ENCODE results near the gene FAM241B. TPM values are rescaled to one million over a fixed set of nuclear protein-coding genes. Genes with fewer than 3 reads are reported as not detected.
A peak's percentile ranks its signal among the peaks of the same experiment; 100 is the strongest.

Gene FAM241B
- total RNA-seq, 1 donor from 2014 or later, result 0.39 TPM

DNA sequence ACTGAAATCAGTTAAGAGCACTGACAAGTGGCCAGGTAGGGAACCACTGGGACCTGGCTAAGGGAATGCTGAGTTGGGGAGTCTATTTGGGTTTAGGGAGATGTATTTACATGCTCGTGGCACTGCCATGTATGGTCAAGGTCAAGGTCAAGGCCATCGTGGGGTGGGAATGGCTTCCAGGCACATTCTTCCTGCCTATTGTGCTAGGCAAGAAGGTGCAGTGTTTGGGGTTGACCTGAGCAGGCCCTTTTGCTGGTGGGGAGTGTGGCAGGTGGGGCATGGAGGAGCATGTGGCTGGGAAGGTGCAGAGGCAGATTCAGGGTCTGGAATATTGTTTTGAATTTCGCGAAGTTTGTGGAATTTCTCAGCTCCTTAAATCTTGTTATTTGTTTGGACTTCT is 17.8 kb downstream of the FAM241B start:
- DNase-seq (ENCODE audit: low read depth in 2 of 2), result no peak

DNA sequence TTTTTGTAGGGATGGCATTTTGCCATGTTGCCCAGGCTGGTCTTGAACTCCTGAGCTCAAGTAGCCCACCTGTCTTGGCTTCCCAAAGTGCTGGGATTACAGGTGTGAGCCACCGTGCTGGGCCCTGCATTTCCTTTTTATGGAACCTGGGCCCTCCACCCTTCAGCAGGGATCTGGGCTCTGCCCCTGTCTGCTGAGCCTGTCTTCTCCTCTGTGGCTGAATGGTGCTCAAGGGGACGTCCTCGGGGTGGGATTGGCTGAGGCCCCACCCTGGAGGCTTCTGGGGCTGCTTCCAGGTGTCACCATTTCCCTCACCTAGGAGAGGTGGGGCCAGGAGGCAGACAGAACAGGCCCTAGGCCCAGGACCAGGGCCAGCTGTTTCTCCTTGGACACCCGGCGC is 18.4 kb downstream of the FAM241B start:
- DNase-seq (ENCODE audit: low read depth in 2 of 2), result no peak

DNA sequence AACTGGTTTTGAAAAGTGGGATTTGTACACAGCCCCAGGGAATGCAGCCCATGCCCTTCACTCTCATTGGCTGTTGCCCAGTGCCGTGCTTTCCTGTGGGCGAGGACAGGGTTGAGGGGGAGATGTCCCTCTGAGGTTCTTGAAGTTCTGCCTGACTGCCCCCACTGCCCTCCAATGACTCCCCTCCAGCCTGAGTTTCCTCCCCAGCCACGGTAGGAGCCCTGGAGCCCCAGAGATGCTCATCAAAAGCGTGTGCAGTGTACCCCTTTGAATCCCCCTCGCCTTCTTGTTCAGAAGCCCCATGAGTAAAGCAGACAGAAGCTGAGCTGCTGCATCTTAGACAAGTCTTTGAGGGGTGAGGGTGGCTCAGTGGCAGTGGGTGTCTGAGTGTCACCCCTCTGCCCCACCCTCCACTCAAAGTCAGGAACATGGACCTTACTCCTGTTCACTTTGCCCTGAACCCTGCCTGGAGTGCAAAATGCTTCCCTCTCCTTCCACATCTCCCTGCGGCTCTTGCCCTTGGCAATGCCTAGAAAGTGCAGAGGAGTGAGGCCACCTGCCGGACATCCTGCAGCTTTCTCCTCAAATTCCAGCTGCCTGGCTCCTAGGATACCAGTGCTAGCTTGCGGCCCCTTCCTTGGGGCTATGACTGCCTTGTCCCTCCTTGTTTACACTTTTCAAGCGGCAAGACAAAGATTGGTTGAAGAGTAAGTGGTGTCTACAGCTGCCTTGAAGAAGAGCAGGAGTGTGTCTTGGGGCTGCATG is 19.9 kb downstream of the FAM241B start:
- no peak for DNase-seq (ENCODE audit: low read depth in 2 of 2)

DNA sequence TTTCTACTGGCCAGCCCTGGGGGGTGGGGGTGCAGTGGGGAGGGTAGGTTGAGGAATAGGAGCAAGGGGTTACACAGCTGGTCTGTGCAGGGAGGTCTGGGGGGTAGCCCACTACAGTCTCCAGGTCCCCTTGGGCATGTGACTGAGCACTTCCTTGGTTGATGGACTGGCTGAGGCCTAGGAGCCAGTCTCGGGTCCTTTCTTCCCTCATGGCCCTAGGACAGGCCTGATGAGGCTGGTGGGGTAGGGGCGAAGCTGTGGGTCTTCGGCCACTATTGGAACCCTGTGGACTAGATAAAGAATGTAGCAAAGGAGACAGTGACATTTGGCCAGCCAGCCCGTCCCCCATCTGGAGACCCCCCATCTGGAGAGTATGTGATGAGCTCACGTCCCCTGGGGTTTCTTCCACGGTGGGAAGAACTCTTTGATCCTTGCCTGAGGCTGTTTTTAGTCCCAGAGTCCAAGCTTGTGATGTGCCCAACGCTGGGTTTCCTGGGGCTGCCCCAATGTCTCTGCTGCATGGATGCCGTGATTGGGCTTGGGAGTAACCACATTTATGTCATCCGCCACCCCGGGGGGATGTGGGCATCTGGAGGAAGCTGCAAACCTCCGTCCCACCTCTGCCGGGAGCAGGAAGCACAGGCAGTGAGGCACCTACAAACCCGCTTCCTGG is 20.7 kb downstream of the FAM241B start:
- DNase-seq (ENCODE audit: low read depth in 2 of 2), result no peak

DNA sequence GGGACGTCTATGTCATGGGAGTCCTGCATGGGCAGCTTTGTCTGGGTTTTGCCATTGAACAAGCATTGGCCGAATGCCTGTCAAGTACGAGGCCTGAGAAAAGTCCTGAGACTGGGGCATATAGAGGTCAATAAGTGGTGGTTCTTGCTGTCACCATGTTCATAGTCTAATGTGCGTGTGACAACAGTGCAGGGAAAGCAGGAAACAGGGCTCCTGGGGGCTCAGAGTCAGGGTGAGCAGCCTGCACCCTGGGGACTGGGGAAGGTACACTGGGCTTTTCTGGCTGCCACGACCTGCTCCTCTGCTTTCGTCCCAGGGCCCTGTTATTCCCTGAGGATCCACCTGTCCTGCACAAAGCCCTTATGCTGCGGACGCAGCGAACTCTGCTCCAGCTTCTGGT is 21.3 kb downstream of the FAM241B start:
- no peak for DNase-seq (ENCODE audit: low read depth in 2 of 2)

DNA sequence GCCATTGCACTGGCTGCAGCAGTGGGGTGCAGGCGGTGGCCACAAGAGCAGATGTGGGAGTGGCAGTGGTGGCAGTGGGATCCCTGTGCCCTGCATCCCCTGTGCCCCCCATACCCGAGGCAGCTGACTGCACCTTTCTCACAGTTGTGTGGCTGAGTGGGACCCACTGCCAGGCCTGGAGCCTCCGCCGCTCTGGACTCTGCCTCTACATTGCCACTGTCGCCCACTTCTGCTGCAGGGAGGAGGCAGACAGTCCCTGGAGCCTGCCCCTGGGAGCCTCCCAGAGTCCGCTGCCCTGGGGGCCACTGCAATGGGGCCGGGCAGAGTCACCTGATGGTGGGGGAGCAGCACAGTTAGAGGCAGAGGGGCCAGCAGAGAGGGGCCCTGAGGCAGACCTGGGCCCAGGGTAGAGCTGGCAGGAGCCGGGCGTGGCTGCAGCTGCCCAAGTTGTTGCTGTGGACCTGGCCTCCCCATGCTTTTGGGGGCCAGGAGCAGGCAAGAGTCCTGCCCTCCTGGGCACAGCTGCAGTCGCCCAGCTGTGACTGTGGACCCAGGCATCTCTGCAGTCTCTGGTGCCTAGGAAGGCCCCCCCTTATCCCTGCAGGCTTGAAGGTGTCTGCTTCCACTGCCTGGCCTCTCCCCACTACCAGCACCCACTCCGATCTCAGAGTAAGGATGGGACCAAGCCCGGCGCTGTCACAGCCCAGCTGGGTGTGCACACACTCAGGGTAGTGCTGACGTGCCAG is 22.2 kb downstream of the FAM241B start:
- DNase-seq (ENCODE audit: low read depth in 2 of 2), result no peak

DNA sequence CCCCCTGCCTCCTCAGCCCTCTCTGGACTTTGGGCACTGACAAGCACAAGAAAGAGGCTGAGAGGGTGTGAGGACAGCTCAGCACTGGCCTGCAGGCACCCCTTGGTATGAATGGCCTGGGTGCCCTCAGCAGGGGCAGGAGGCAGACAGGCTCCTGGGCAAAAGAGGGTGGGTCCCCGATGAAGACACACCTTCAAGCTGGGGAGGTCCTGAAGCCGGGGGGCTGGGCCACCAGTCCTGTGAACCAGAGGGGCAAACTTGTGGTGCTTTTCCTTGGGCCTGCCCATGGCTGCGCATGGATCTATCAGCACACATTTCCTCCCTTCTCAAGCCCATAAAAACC is 22.8 kb downstream of the FAM241B start:
- DNase-seq (ENCODE audit: low read depth in 2 of 2), result no peak

DNA sequence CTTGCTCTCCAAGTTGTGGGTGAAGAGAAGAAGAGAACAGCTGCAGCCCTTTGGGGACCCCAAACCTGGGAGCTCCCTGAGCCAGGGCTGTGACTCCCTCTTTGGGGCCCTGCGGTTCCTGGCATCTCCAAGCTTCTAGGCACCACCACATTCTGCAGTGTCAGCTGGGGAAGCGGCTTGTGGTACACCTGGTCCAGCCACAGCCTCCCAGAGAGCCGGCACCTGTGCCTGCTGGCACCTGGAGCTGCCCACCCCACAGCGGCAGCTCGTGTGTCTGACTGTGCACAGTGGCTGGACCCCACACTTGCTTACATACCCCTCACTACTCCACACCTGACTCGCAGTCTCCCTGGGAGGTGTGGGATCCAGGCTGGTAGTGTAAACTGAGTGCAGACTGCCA is 23.5 kb downstream of the FAM241B start:
- DNase-seq (ENCODE audit: low read depth in 2 of 2), result no peak

DNA sequence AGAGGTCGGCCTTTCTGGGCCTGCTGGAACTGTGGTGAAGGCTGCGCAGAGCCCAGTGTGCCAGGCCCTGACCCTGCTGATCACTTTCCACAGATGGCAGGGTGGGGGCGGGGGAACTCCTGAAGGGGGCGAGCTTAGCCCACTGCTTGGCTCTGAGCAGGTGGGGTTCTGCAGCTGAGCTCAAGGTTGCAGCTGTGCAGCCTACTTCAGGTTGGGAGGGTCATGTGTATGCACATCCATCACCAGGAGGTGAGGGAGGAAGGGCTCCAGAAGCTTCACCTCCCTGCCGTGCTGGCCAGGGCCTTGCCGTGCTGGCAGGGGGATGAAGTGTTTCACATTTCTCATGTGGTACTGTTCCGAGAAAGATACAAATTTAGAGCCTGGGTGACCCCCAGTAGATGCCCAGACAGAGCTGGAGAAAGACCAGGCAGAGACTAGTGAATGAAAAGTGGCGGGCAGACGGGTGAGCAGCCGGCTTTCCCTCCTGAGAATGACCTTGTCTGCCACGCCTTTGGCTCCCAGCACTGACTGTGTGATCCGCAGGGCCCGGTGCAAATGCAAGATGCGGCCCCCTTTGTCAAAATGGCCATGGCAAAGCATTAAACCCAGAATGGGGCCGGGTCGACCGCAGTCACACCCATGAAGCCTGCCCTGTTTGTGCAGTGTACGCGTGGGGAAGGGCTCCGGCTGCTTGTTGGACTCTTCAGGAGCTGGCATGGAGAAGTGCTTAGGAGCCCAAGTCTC is 25.2 kb downstream of the FAM241B start:
- DNase-seq (ENCODE audit: low read depth in 2 of 2), result no peak

DNA sequence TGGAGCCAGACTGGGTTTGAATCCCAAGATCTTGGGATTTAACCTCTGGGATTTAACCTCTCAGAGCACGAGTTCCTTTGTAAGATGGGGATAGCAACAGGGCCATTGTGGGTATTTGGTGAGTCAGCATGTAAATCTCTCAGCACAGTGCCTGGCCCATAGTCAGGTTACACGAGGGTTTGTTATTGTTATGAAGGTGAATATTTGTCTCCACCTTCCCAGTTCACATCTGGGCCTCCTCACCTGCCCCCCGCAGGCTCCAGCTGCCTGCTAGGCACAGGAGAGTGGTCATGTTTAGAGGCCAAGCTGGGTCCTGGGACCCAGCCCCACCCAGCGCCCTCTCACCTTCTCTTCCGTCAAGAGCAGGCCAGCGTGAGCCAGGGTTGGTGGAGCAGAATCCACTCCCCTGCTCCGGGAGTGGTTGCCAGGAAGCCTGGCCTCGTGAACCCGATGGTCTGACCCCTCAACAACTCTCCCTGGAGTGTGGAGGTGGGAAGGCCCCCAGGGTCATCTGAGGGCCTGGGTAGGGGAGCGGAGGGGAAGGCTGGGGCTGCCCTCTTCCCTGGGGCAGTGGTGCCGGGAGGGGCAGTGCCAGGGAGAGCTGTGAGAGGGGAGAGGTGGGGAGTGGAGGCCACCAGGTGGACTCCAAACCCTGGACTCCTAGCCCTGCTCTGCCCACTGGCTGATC is 26.0 kb downstream of the FAM241B start:
- DNase-seq (ENCODE audit: low read depth in 2 of 2), result peak in 1 of 2 donors; percentile 18

DNA sequence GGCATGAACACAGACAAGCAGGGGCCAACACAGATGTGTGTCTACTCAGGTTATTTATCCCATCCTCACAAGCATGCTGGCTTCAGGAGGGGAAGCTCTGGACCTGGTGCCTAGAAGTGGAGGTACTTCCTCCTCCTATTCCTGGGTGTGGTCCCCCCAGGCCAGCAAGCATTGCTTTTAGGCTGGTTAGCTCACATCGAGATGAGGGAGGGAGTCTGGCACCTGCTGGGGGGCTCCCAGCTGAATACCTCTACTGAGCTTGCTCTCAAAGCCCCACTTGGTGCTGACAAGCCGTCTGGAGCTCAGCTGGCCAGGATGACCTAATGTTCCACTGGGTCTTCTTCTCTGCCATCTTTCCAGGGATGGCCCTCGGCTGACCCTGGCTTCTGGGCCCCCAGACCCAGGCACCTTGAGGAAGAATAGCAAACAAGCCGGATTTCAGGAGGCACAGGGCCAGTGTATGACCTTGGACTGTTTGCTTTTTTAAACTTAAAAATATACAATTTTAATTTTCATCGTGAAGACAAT is 26.8 kb downstream of the FAM241B start:
- DNase-seq (ENCODE audit: low read depth in 2 of 2), result no peak

DNA sequence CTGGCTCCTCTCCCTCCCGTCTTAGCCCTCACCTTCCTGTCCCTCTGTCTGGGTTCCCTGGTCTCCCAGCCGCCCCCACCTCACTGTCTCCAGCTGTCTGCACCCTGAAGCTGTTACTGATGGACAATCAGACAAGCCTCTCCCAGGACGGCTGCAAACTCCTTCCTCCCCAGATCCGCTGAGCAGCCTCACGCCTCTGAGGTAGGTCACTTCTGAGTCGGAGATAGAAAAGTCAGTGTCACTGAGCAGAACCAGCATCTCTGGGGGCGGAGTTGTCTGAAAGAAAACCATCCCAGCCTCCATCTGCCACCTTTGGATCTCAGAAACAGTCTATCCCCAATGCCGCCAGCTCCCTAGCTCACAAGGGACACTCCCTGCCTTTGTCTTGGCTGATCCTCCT is 27.4 kb downstream of the FAM241B start:
- DNase-seq (ENCODE audit: low read depth in 2 of 2), result no peak

DNA sequence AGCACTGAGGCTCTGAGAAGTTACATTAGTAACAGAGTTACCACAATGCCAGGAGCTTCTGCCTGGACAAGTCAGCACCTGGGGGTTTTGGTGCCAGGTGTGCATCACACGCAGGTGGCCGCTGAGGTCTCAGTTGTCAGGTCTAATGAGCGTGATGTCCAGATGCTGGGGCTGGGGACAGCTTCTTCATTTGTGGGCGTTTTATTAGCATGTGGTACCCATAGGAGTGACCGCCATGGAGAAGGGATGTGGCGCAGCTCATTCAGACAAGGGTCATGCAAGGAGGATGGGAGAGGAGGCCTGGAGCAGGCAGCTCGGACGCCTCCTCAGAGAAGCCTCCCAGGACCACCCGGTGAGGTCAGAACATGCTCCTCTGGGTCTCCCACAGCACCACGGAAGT is 27.8 kb downstream of the FAM241B start:
- DNase-seq (ENCODE audit: low read depth in 2 of 2), result no peak

DNA sequence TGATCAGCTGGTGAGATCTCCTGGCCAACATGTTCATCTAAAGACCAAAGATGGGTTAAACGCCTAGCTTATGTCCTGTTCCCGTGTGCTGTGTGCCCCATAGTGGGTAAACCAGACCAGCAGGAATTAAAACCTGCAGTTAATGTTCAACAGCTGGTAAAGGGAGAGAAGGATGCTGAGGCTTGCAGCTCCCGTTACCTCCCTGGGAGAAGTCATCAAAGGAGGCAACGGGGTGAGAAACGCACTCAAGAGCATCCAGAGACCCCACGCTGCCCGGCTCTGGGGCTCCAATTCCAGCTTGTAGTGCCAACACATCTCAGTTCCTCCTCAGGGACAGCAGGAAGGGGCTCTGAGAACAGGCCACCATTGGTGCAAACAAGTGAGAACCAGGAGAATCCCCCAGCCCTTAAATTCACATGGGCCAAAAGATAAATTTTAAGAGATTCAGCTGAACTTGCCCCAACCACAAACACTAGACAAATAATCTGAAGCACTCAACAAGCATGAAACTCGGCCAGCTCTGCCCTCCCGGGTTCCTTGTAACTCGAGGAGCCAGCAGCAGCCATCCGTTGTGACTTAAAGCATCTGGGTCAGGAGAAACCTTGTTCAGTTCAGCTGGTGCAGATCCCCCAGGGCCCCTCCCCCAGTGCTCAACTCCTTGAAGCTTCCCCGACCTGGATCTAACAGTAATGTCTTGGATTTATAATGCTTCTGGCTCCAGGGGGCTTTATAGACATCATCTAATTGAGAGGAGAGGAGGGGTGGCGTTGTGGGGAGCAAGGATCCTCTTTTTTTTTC is 29.4 kb downstream of the FAM241B start:
- DNase-seq (ENCODE audit: low read depth in 2 of 2), result no peak

DNA sequence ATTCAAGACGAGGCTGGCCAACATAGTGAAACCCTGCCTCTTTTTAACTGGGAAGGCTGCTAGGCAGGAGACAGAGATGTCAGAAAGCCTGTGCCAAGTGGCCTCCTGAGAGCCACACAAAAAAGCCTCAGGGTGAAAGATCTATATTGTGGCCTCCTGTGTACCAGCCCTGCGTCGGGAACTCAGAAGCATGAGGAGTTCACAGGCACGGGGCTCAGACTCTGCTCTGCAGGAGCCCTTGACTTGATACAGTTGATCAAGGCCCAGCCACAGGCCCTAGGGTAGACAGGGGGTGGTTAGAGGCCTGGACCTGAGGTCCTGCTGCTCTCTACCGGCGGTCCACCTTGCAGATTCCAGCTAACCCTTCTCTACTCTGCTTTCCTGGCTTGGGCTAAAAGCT is 30.2 kb downstream of the FAM241B start:
- DNase-seq (ENCODE audit: low read depth in 2 of 2), result no peak

DNA sequence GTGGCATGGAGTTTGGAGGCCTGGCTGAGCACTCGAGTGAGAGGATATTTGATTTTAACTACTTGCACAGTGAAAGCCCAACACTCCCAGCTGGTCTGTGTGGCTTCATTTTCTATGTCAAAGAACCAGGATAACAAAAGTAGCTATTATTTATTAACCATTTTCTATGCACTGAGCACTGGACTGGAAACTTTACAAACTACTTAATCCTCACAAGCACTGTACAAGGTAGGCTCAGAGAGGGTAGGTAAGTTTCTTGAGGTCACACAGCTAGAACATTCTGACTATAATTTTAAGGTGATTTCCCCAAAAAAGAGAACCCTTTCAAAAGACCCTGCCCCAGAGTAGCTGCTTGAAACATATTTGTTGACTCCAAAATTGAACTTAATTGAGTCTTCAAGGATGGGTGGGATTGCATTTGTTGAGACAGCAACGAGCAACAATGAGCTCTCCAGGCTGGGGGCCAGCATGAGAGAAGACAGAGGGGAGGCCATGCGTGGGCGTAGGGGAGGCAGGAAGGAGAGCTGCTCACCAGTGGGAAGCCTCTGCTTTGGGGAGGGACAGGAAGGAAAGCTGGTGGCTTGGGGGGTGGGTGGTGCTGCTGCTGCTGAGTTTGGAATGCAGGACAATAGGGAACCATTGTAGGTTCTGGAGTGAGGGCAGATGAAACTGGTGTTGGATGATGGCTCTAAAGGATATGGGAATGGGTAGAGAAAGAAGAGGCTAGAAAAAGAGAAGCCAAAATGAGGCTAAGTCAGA is 31.5 kb downstream of the FAM241B start:
- no peak for DNase-seq (ENCODE audit: low read depth in 2 of 2)

DNA sequence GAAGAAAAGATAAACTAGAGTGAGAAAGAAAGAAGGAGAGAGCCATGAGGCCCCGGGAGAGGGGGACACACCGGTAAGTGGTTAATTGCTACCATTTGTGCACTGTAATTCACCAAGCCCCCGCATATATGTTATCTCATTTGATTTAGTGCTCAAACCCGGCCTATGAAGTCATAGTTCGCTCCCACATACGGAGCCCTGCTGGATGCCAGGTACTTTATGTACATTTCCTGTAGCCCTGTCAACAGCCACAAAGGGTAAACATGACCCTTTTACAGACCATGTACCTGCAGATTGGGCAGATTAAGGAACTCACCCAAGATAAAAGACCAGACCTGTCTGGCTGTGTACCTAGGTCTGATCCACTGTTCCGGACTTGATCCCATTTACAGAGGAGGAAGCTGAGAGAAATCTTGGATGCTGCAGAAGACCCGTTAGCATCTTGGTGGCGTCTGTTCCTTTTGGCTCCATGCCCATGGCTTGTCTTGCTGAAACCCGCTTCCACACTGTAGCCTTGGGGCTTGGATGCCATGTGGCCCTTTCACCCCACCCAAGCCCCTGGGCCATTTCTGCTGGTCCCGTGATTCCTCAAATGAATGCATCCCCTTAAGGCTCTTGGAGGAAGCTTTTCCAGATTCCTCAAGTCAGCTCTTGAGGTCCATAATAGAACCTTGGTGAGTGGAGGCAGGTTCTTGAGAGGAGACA is 32.3 kb downstream of the FAM241B start:
- no peak for DNase-seq (ENCODE audit: low read depth in 2 of 2)

DNA sequence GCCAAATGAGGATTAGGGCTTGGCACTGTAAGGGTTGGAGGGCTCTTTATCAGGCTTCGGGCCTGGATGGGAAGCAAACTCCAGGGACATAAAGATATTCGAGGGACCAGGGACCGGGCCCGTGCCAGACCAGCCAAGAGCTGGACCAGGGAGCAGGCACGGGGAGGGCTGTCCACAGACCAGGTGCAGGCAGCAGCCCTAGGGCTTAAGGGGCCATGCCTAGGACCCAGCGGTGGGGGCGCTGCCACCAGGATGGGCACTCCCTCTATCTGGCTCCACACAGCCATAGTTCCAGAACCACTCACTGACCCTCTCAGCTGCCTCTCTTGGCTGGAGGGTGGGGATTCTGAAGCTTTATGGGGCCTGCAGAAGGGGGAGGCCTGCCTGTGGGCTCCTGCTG is 32.9 kb downstream of the FAM241B start:
- no peak for DNase-seq (ENCODE audit: low read depth in 2 of 2)

DNA sequence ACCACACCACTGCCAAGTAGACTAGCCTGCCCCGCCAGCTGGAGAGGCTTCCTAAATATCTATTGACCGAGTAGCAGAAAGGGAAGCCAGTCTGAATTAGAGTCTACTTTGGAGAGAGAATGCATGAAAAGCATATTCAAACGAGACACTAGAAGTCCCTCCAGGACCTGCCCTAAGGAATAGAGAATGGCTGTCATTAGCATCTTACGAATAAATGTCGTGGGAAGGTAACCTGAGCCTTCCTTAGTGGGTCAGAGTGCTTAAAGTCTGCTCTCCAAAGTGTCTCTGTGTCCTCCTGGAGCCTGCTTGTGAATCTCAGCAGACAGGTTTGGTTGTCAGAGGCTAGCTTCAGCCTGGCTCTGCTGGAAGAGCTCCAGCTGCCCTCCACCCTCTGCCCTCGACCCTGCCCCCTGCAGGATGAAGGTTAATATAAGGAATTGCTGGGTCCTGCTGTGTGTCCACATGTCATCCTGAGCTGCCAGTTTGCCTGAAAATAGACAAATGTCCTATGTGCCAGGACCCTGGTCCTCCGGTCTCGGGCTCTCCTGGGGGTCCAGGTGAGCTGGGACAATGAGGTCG is 33.4 kb downstream of the FAM241B start:
- DNase-seq (ENCODE audit: low read depth in 2 of 2), result no peak

All from dermis microvascular lymphatic vessel endothelial cell (primary cell).